Upper lobe of right lung (tissue), 1 donor: ENCODE measurements around the gene MAP3K5. TPM values are rescaled to one million over a fixed set of nuclear protein-coding genes. Genes with fewer than 3 reads are reported as not detected.

Experiments used
- ATAC-seq: fragments of 200-7000 bp; cut with Tn5 transposase; one replicate; pipeline ENCODE4 v1.9.1; 2020; ENCODE audit warnings: mild to moderate bottlenecking, moderate library complexity
- DNase-seq: peaks from one replicate; pipeline ENCODE4 v3.0.0-alpha.2; 2020
- H3K27ac ChIP-seq: fragments of 200-600 bp; one replicate; pipeline ENCODE4 v1.8.0; 2022
- H3K27me3 ChIP-seq: fragments of 200-600 bp; one replicate; pipeline ENCODE4 v1.8.0; 2022; ENCODE audit warnings: mild to moderate bottlenecking
- H3K36me3 ChIP-seq: fragments of 200-600 bp; one replicate; pipeline ENCODE4 v1.8.0; 2022
- H3K4me1 ChIP-seq: fragments of 200-600 bp; one replicate; pipeline ENCODE4 v1.8.0; 2022
- H3K4me3 ChIP-seq: fragments of 200-600 bp; one replicate; pipeline ENCODE4 v1.8.0; 2022; ENCODE audit warnings: mild to moderate bottlenecking
- H3K9me3 ChIP-seq: fragments of 200-600 bp; one replicate; pipeline ENCODE4 v1.8.0; 2022
- CTCF ChIP-seq: fragments of 200-600 bp; IDR thresholded peaks from one replicate; pipeline ENCODE4 v1.8.0; 2022; ENCODE audit warnings: antibody characterized with exemption
- intact Hi-C: fragments of 100-400 bp; cut with DNase I; formaldehyde crosslinking; loops from one replicate; pipeline ENCODE4 v1.11.0; 2022
- total RNA-seq: library from RNA; stranded (reverse); fragmentation: NEBNext Ultra II Directional; extraction: Animal tissue kit (Norgen Biotek cat#: 25700); gene quantifications from one replicate; pipeline ENCODE4 v1.2.1, GENCODE V29; 2021
- donor health status: DM: no; HTN: yes; CAD: no; lungs with severe emphysema.

MAP3K5 gene
- total RNA-seq, 1 donor from 2014 or later = 32.5 TPM

GRCh38 chr6:136767103-136767502 lies 25.2 kb downstream of the MAP3K5 start:
- Histone ChIP-seq H3K4me3 (no peak overlapping the region), H3K27ac (no peak overlapping the region), H3K9me3 (no peaks in the 10 kb centered on the region), H3K36me3 (no peaks in the 10 kb centered on the region), H3K4me1 (peaks cover 65% of the 10 kb centered on the region), H3K27me3 (no peaks in the 10 kb centered on the region)
- ATAC-seq (no peak), DNase-seq (no peak)
- intact Hi-C loops = no loop called here
- TF ChIP-seq CTCF = no peak

- no peak for DNase-seq
- ATAC-seq = no peak
- Histone ChIP-seq H3K27me3 (no peaks in the 10 kb centered on the region), H3K4me3 (no peak overlapping the region), H3K27ac (no peak overlapping the region), H3K9me3 (no peaks in the 10 kb centered on the region), H3K4me1 (peaks cover 66% of the 10 kb centered on the region), H3K36me3 (no peaks in the 10 kb centered on the region)
- no peak for TF ChIP-seq CTCF
- intact Hi-C loops = no loop called here
These were observed 26.0 kb downstream of the MAP3K5 start for GRCh38 chr6:136766274-136766673.

- intact Hi-C loops = no loop called here
- Histone ChIP-seq H3K4me1 (peaks cover 74% of the 10 kb centered on the region), H3K4me3 (no peak overlapping the region), H3K27ac (peak overlapping the region; percentile 7), H3K36me3 (no peaks in the 10 kb centered on the region), H3K9me3 (no peaks in the 10 kb centered on the region), H3K27me3 (no peaks in the 10 kb centered on the region)
- no peak for DNase-seq
- ATAC-seq = peak; percentile 57
- TF ChIP-seq CTCF = no peak
These were observed 27.7 kb downstream of the MAP3K5 start for GRCh38 chr6:136764517-136764993.

- Histone ChIP-seq H3K4me1 (peaks cover 74% of the 10 kb centered on the region), H3K4me3 (no peak overlapping the region), H3K9me3 (no peaks in the 10 kb centered on the region), H3K27ac (peak overlapping the region; percentile 7), H3K36me3 (no peaks in the 10 kb centered on the region), H3K27me3 (no peaks in the 10 kb centered on the region)
- no peak for DNase-seq
- TF ChIP-seq CTCF = no peak
- no peak for ATAC-seq
- intact Hi-C loops = no loop called here
These were observed 28.4 kb downstream of the MAP3K5 start for GRCh38 chr6:136763716-136764516.

- no peaks in the 10 kb centered on the region for H3K36me3 ChIP-seq
- H3K27ac ChIP-seq = no peak overlapping the region
- ATAC-seq (no peak), DNase-seq (no peak)
- no peaks in the 10 kb centered on the region for H3K27me3 ChIP-seq
- H3K4me1 ChIP-seq = peaks cover 74% of the 10 kb centered on the region
- TF ChIP-seq CTCF = no peak
- H3K9me3 ChIP-seq = no peaks in the 10 kb centered on the region
- intact Hi-C loops = no loop called here
- H3K4me3 ChIP-seq = no peak overlapping the region
These were observed 29.0 kb downstream of the MAP3K5 start for GRCh38 chr6:136763255-136763654.
